PC-9 (cell line): Measurements from ENCODE around the gene RABL3.

Source experiments
- EZH2 ChIP-seq: fragments of 200-600 bp; sonication (generic); IDR thresholded peaks from 2 replicates; pipeline ENCODE4 v1.8.0; 2017; ENCODE audit warnings: antibody characterized with exemption, low read depth
- TF ChIP-seq, protein P1 (sequence below): fragments of 200-600 bp; sonication (generic); conservative IDR thresholded peaks from 2 replicates; pipeline ENCODE4 v1.6.1; 2017; ENCODE audit warnings: mixed run types, antibody characterized with exemption, mild to moderate bottlenecking, moderate library complexity

- TF ChIP-seq, protein P1, sequence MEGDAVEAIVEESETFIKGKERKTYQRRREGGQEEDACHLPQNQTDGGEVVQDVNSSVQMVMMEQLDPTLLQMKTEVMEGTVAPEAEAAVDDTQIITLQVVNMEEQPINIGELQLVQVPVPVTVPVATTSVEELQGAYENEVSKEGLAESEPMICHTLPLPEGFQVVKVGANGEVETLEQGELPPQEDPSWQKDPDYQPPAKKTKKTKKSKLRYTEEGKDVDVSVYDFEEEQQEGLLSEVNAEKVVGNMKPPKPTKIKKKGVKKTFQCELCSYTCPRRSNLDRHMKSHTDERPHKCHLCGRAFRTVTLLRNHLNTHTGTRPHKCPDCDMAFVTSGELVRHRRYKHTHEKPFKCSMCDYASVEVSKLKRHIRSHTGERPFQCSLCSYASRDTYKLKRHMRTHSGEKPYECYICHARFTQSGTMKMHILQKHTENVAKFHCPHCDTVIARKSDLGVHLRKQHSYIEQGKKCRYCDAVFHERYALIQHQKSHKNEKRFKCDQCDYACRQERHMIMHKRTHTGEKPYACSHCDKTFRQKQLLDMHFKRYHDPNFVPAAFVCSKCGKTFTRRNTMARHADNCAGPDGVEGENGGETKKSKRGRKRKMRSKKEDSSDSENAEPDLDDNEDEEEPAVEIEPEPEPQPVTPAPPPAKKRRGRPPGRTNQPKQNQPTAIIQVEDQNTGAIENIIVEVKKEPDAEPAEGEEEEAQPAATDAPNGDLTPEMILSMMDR = no peak
- TF ChIP-seq EZH2 = no peak
Measured at GRCh38 chr3:120637851-120638559, 104.3 kb downstream of the RABL3 start.
